Measurements from ENCODE around the gene RGR. TPM values are rescaled to one million over a fixed set of nuclear protein-coding genes. Genes with fewer than 3 reads are reported as not detected.

RGR gene
- total RNA-seq, 1 experiment from 2014 or later, result not detected

- TF ChIP-seq EZH2 (IDR thresholded peaks at IDR 0.05; ENCODE audit: low read length, unreplicated experiment), result no peak
- TF ChIP-seq EZH2phosphoT487 (IDR thresholded peaks at IDR 0.05; ENCODE audit: borderline replicate concordance, low read length), result no peak
- TF ChIP-seq CTCF (conservative IDR thresholded peaks at IDR 0.05; ENCODE audit: low read depth, low read length), result no peak
- H3F3A ChIP-seq (ENCODE audit: low read length, unreplicated experiment), result no peaks in the 10 kb centered on the region
- no peaks in the 10 kb centered on the region for H3K9me3 ChIP-seq (ENCODE audit: low read length)
- peaks cover 22% of the 10 kb centered on the region for H3K27me3 ChIP-seq (ENCODE audit: low read length)
- no peak overlapping the region for H3K4me2 ChIP-seq (ENCODE audit: low read length)
- CTCF ChIA-PET, result no interaction called here
- H3K36me3 ChIP-seq (ENCODE audit: low read depth, low read length), result no peaks in the 10 kb centered on the region
- no peak for ATAC-seq
- H3K27ac ChIP-seq (ENCODE audit: low read length), result no peak overlapping the region
- H3K9me2 ChIP-seq (replicated peaks; ENCODE audit: low read length), result no peaks in the 10 kb centered on the region
- no peak for DNase-seq
- no peaks in the 10 kb centered on the region for H4K20me1 ChIP-seq (ENCODE audit: low read length)
- H2AFZ ChIP-seq (ENCODE audit: low read length), result no peak overlapping the region
- BruUV-seq (replicated peaks), result no TSS peak
- intact Hi-C loops (cut with micrococcal nuclease), result no loop called here
- no peak overlapping the region for H3K9ac ChIP-seq (ENCODE audit: low read length)
- no peak overlapping the region for H3K4me3 ChIP-seq (ENCODE audit: low read length)
- no peaks in the 10 kb centered on the region for H3K4me1 ChIP-seq (ENCODE audit: insufficient read depth, low read length)
- POLR2A ChIA-PET (ENCODE audit: unreplicated experiment), result no interaction called here
- H3K79me2 ChIP-seq (ENCODE audit: low read length), result no peaks in the 10 kb centered on the region
These were observed 1.1 kb upstream of the RGR start for GRCh38 chr10:84243759-84244158.

GRCh38 chr10:84247496-84247895 lies 2.6 kb downstream of the RGR start:
- no peak for TF ChIP-seq EZH2phosphoT487 (IDR thresholded peaks at IDR 0.05; ENCODE audit: borderline replicate concordance, low read length)
- TF ChIP-seq CTCF (conservative IDR thresholded peaks at IDR 0.05; ENCODE audit: low read depth, low read length), result no peak
- no peak for TF ChIP-seq EZH2 (IDR thresholded peaks at IDR 0.05; ENCODE audit: low read length, unreplicated experiment)
- H3K79me2 ChIP-seq (ENCODE audit: low read length), result no peaks in the 10 kb centered on the region
- H3K4me1 ChIP-seq (ENCODE audit: insufficient read depth, low read length), result no peaks in the 10 kb centered on the region
- no peak overlapping the region for H2AFZ ChIP-seq (ENCODE audit: low read length)
- H3K27ac ChIP-seq (ENCODE audit: low read length), result no peak overlapping the region
- no peak overlapping the region for H3K9ac ChIP-seq (ENCODE audit: low read length)
- ChIA-PET CTCF (no interaction called here), POLR2A (ENCODE audit: unreplicated experiment) (no interaction called here)
- peaks cover 28% of the 10 kb centered on the region for H3K27me3 ChIP-seq (ENCODE audit: low read length)
- BruUV-seq (replicated peaks), result no TSS peak
- H3K9me3 ChIP-seq (ENCODE audit: low read length), result no peaks in the 10 kb centered on the region
- no peak overlapping the region for H3K4me3 ChIP-seq (ENCODE audit: low read length)
- no peaks in the 10 kb centered on the region for H3K36me3 ChIP-seq (ENCODE audit: low read depth, low read length)
- H3K4me2 ChIP-seq (ENCODE audit: low read length), result no peak overlapping the region
- ATAC-seq (no peak), DNase-seq (no peak)
- H4K20me1 ChIP-seq (ENCODE audit: low read length), result no peaks in the 10 kb centered on the region
- H3F3A ChIP-seq (ENCODE audit: low read length, unreplicated experiment), result no peaks in the 10 kb centered on the region
- intact Hi-C loops (cut with micrococcal nuclease), result no loop called here
- H3K9me2 ChIP-seq (replicated peaks; ENCODE audit: low read length), result no peaks in the 10 kb centered on the region

- H3K9ac ChIP-seq (ENCODE audit: low read length), result no peak overlapping the region
- CTCF ChIA-PET, result no interaction called here
These were observed 3.9 kb downstream of the RGR start for GRCh38 chr10:84248794-84249193.

More at GRCh38 chr10:84248794-84249193, 3.9 kb downstream of the RGR start:
- no peak overlapping the region for H3K4me3 ChIP-seq (ENCODE audit: low read length)
- BruUV-seq (replicated peaks), result no TSS peak
- no peaks in the 10 kb centered on the region for H3K36me3 ChIP-seq (ENCODE audit: low read depth, low read length)
- TF ChIP-seq CTCF (conservative IDR thresholded peaks at IDR 0.05; ENCODE audit: low read depth, low read length), result no peak
- TF ChIP-seq EZH2 (IDR thresholded peaks at IDR 0.05; ENCODE audit: low read length, unreplicated experiment), result no peak
- no peak for TF ChIP-seq EZH2phosphoT487 (IDR thresholded peaks at IDR 0.05; ENCODE audit: borderline replicate concordance, low read length)
- intact Hi-C loops (cut with micrococcal nuclease), result no loop called here
- peaks cover 28% of the 10 kb centered on the region for H3K27me3 ChIP-seq (ENCODE audit: low read length)
- no peaks in the 10 kb centered on the region for H4K20me1 ChIP-seq (ENCODE audit: low read length)
- H3F3A ChIP-seq (ENCODE audit: low read length, unreplicated experiment), result no peaks in the 10 kb centered on the region
- H3K9me2 ChIP-seq (replicated peaks; ENCODE audit: low read length), result no peaks in the 10 kb centered on the region
- H3K27ac ChIP-seq (ENCODE audit: low read length), result no peak overlapping the region
- no peak for ATAC-seq
- H3K9me3 ChIP-seq (ENCODE audit: low read length), result no peaks in the 10 kb centered on the region
- no peaks in the 10 kb centered on the region for H3K79me2 ChIP-seq (ENCODE audit: low read length)
- no peak overlapping the region for H3K4me2 ChIP-seq (ENCODE audit: low read length)
- DNase-seq, result no peak
- no peak overlapping the region for H2AFZ ChIP-seq (ENCODE audit: low read length)
- POLR2A ChIA-PET (ENCODE audit: unreplicated experiment), result no interaction called here
- H3K4me1 ChIP-seq (ENCODE audit: insufficient read depth, low read length), result no peaks in the 10 kb centered on the region

Data from PC-3 (cell line).